NCI-H748 treated with DMSO at 0.1 percent for 48 hours (cell line): ENCODE data around the gene ALDH1L2.

Experiments
- DNase-seq: peaks from one replicate; lab custom pipeline; 2025; lab: John Stamatoyannopoulos, UW

The ALDH1L2 gene

DNA sequence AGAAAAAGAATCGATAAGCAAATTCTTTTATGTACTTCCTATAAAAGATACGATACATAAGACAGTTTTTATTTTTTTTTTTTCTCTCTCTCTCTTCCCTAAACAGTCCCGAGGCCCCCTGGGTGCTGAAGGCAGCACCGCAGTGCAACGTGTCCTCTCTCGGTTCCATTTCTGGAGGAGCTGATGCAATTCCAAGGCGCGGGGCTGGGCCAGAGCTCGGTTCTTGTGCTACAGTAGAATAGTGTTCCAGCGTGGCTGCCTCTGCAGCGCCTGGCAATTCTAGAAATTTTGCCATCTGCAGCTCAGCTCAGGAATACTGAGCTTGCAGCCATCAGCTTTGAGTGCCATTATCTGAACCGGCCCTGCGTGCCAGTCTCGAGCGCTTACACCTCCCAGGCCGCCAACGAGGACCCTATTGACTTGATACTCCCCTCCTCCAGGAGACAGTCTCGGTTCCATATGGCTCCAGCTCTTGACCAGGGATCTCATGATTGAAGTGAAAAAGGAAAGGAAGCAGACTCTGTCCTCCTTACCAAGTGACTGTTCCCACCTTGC is 630 bp downstream of the ALDH1L2 start:
- DNase-seq, result no peak

GRCh38 chr12:105083031-105083430 is 1.2 kb downstream of the ALDH1L2 start:
- DNase-seq, result no peak

- DNase-seq, result peak; percentile 27
These were observed 5.3 kb downstream of the ALDH1L2 start for GRCh38 chr12:105078712-105079570.

GRCh38 chr12:105077435-105077834 is 6.8 kb downstream of the ALDH1L2 start:
- no peak for DNase-seq

DNA sequence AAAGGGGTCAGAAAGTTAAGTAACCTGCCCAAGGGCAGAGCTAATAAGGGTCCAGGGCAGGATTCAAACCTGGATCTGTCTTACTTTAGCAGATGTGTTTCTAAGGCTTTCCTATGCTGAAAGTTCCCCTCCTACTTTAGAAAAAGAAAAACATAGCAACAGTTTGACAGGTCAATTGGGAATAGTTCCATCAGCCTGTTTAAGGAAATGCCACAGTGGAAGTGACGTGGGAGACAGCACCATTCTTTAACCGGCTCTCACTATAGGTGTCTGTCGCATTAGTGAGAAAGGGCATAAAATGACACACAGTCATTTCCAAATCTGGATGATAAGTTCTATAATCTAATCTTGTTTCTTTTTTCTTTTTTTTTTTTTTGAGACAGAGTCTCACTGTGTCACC is 7.3 kb downstream of the ALDH1L2 start:
- DNase-seq, result no peak

DNA sequence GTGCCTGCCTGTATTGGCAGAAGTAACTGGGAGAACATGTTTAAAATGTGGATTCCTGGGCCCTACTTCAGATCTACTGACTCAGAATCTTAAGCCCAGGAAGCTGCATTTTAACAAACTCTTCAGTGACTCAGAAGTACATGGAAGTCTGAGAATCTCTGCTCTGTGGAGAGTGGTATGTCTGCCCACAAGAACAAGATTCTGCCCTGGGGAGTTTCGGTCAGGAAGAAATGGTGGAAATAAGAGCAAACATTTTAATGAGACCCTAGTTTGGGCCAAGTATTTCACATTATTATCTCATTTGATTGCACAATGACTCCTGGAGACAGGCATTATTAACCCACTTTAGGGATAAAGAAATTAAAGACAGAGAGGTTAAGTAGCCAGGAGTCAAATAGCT is 8.2 kb downstream of the ALDH1L2 start:
- DNase-seq, result no peak

DNA sequence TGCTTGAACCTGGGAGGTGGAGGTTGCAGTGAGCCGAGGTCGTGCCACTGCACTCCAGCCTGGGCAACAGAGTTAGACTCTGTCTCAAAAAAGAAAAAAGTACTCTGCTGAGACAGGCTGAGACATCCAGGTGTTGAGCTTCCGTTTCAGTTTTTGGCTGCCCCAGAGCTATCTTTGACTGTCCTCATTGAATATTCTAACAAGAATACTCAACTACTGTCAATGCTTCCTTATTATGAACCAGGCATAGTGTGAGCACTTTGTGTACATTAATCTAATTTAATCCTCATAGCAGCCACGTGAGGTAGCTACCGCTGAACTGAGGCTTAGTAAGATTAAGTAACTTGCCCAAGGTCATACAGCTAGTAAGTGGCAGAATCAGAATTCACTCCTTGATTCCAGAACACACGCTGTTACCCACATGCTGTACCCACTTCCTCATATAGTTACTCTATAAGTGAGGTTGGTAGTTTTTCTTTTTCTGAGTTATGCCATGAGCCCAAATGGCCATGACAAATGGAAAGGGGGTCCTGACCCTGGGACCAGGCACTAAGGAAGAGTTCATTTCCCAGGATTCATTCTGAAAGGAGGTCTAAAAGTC is 11.3 kb downstream of the ALDH1L2 start:
- no peak for DNase-seq

GRCh38 chr12:105071981-105072380 is 12.3 kb downstream of the ALDH1L2 start:
- no peak for DNase-seq

- DNase-seq, result no peak
These were observed 14.1 kb downstream of the ALDH1L2 start for GRCh38 chr12:105069936-105070702.

- no peak for DNase-seq
These were observed 16.7 kb downstream of the ALDH1L2 start for GRCh38 chr12:105067511-105068031.

DNA sequence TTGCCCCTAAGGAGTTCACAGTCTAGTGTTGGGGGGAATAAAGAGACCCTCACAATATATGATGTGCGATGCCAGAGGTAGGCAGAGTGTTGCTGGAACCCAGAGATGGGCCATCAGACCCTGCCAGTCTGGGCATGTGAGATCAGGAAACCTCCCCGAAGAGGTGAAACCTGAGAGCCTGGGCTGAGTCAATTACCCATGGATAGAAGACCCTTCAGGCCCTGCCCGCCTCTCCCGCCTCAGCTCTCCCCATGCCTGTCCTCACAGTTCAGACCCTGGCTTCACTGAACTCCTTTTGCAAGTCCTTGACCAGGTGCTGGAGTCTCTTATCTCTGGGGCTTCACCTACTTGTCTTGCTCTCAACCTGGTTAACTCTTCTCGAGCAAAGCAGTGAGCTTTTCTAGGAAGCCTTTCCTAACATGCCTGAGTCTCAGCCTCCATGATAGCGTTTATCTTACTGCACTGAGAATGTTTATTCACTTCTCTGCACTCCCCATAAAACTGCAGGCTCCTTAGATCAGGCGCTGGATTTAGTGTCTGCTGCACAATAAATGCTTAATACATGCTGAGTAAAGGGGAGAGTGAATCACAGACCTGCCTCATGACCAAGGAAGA is 19.6 kb downstream of the ALDH1L2 start:
- DNase-seq, result no peak

GRCh38 chr12:105060715-105061378 is 23.4 kb downstream of the ALDH1L2 start:
- DNase-seq, result no peak

DNA sequence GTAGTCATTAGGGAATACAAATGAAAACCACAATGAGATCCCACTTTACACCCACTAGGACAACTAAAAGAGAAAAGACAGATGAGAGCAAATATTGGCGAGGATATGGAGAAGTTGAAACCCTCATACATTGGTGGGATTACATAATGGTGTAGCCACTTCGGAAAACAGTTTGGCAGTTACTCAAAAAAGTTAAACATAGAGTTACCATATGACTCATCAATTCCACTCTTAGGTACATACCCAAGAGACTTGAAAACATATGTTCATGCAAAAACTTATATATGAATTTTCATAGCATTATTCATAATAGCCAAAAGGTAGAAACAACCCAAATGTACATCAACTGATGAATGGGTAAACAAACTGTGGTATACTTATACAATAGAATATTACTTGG is 27.1 kb downstream of the ALDH1L2 start:
- no peak for DNase-seq

- DNase-seq, result peak; percentile 75
These were observed 31.1 kb downstream of the ALDH1L2 start for GRCh38 chr12:105053116-105053572.

- no peak for DNase-seq
These were observed 32.3 kb downstream of the ALDH1L2 start for GRCh38 chr12:105051981-105052380.

DNA sequence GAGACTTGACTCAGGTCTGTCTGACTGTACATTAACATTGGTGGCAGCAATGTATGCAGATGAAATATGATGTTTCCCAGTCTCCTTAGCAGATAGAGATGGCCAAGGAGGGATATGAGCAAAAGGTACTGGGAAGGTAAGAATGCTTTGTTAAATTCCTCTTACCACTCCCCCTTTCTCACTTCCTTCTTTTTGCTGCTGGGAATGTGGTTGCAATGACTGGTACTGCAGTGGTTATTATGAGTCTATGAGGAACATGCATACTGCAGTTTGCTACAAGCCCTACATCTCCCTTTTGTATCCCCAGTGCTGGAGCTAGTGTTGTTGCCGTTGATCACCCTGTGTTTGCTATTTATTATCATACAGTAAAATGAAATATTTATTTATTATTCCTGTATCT is 35.9 kb downstream of the ALDH1L2 start:
- no peak for DNase-seq

DNA sequence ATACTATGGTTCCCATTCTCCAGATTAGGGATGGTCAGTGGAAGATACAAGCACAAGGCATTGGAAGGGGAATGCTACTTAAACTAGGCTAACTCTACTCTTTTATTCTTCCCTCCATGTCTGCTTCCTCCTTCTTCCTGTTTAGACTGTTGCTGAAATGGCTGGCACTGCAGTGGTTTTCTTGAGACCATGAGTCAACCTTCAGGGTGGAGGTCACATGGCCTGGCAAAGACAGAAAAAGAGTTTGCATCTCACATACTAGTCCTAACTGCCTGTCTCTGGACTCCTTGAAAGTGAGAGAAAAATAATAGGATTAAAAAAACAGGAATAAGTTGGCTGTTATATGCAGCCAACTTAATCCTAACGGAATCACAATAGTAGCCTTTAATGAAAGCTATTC is 37.0 kb downstream of the ALDH1L2 start:
- DNase-seq, result no peak

DNA sequence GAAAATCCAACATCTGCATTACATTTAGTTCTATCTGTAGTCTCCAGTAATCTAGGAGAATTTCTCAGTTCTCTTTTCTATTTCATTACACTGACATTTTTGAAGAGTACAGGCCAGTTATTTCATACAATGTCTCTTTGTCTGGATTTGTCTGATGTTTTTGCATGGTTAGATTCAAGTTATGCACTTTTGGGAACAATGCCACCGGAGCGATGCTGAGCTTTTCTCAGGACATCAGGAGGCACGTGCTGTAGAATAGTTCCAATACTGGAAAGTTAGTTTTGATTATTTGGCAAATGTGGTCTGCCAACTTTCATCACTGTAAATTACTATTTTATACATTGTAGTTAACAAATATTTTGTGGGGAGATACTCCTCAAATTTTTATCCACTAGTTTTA is 43.1 kb downstream of the ALDH1L2 start:
- DNase-seq, result no peak

GRCh38 chr12:105040476-105040875 is 43.8 kb downstream of the ALDH1L2 start:
- DNase-seq, result no peak

- peak; percentile 8 for DNase-seq
These were observed 47.2 kb downstream of the ALDH1L2 start for GRCh38 chr12:105036937-105037649.

GRCh38 chr12:105033851-105034250 is 50.4 kb downstream of the ALDH1L2 start:
- no peak for DNase-seq
